ENCODE data around the gene PLCE1. TPM values are rescaled to one million over a fixed set of nuclear protein-coding genes. Genes with fewer than 3 reads are reported as not detected.

Gene PLCE1
- polyA plus RNA-seq, 1 donor = 27.4 TPM

DNA sequence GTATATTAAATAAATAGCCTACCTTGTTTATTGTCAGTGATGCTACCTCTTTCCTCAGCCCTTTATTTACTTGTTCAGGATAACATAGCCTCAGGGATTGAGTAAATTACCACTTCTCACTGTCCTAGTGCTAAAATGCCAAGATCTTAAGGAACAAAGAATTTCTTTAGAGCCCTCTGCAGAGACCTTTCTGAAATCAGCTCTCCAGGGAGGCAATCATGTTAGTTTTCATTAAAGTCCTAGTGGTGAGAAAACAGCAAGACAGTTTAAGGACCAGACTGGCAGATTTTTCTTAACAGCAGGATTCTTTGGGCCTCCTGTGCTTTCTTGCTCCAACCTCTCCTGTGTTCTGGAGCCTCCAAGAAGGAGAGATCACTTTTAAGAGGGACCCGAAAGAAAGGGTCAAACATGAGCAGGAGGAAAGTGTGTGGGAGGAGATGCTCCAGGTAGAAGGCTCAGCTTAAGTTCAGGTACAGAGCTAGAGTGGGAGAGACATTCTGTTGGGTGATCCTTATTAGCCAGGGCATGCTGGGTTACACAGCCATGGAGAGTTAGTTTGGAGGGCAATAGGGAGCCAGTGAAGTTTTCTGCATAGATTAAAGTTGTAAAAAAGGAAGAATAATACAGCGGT is 1.2 kb upstream of the PLCE1 start:
- no peaks in the 10 kb centered on the region for H3K9me3 ChIP-seq (ENCODE audit: control insufficient read depth, low read depth, low read length)
- no peaks in the 10 kb centered on the region for H3K36me3 ChIP-seq (ENCODE audit: control insufficient read depth, insufficient read depth, low read length)
- H3K27ac ChIP-seq (ENCODE audit: low read length) = peak overlapping the region; percentile 60
- peaks cover 30% of the 10 kb centered on the region for H3K4me1 ChIP-seq (ENCODE audit: control insufficient read depth, insufficient read depth, low read length)
- peak in 1 of 2 donors; percentile 29 for DNase-seq
- WGBS (ENCODE audit: insufficient coverage, low lambda C conversion rate) = 75% methylated on average over 1 of the region's 2 CpGs
- no peaks in the 10 kb centered on the region for H3K27me3 ChIP-seq (ENCODE audit: control insufficient read depth, insufficient read depth, low read length)
- no peak overlapping the region for H3K4me3 ChIP-seq (ENCODE audit: low read length)

DNA sequence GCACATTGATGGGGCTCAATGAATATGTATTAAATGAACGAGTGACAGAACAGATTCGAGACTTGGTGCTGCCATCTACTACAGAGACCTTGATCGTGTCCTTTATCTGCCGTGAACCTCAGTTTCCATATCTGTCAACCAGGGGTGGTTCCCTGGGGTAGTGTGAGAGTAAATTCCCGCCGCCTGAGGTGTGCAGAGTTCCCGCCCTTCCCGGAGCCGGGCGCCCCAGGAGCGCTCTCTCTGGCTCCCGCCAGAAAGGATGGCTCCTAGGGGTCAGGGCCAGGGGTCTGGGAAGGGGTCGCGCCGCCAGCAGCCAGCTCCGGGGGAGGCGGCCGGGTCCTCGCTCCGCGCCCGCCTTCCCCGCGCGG is 333 bp upstream of the PLCE1 start:
- peak overlapping the region; percentile 30 for H3K27ac ChIP-seq (ENCODE audit: low read length)
- H3K4me3 ChIP-seq (ENCODE audit: low read length) = peak overlapping the region; percentile 56
- no peaks in the 10 kb centered on the region for H3K9me3 ChIP-seq (ENCODE audit: control insufficient read depth, low read depth, low read length)
- H3K4me1 ChIP-seq (ENCODE audit: control insufficient read depth, insufficient read depth, low read length) = peaks cover 30% of the 10 kb centered on the region
- DNase-seq = no peak
- no peaks in the 10 kb centered on the region for H3K36me3 ChIP-seq (ENCODE audit: control insufficient read depth, insufficient read depth, low read length)
- no CpG with 5 or more reads among the region's 25 CpGs for WGBS (ENCODE audit: insufficient coverage, low lambda C conversion rate)
- no peaks in the 10 kb centered on the region for H3K27me3 ChIP-seq (ENCODE audit: control insufficient read depth, insufficient read depth, low read length)

DNA sequence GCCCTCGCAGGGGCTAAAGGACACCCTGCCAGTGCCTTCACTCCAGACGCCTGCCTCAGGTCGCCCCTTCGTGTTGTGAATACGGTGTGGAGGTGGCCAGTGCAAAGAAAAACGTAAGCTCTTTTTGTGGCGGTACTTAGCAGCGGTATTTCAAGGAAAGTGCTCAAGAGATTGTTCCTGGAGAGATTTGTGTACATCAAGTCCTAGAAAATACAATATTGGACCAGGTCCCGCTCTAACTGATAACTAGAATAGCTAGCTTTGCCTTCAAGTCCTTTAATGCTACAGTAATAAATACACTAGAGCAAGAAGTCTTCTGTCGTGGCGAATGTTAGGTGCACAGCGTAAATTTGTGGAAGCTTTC is 689 bp downstream of the PLCE1 start:
- H3K4me1 ChIP-seq (ENCODE audit: control insufficient read depth, insufficient read depth, low read length) = peaks cover 30% of the 10 kb centered on the region
- no peak for DNase-seq
- H3K9me3 ChIP-seq (ENCODE audit: control insufficient read depth, low read depth, low read length) = no peaks in the 10 kb centered on the region
- 0% methylated on average over 1 of the region's 12 CpGs for WGBS (ENCODE audit: insufficient coverage, low lambda C conversion rate)
- H3K27me3 ChIP-seq (ENCODE audit: control insufficient read depth, insufficient read depth, low read length) = no peaks in the 10 kb centered on the region
- H3K27ac ChIP-seq (ENCODE audit: low read length) = peak overlapping the region; percentile 80
- peak overlapping the region; percentile 84 for H3K4me3 ChIP-seq (ENCODE audit: low read length)
- H3K36me3 ChIP-seq (ENCODE audit: control insufficient read depth, insufficient read depth, low read length) = no peaks in the 10 kb centered on the region

DNA sequence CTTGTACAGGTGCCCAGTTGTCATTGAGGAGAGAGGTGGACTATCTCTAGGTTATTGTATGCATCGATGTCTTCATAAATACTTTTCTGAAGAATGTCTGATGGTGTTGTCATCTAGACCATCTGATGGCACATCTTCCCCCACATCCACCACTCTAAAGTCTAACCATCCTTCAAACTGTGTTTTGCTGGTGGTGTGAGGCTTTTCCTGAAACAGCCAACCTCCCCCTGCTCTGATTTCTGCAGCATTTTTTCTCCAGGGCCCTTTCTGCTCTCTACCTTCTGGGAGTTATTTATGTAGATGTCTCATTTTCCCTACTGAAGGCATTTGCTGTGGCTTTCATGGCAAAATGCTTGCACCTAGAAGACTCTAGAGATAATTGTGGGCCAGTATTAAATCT is 1.5 kb downstream of the PLCE1 start:
- no CpG with 5 or more reads among the region's 1 CpG for WGBS (ENCODE audit: insufficient coverage, low lambda C conversion rate)
- no peaks in the 10 kb centered on the region for H3K36me3 ChIP-seq (ENCODE audit: control insufficient read depth, insufficient read depth, low read length)
- H3K9me3 ChIP-seq (ENCODE audit: control insufficient read depth, low read depth, low read length) = no peaks in the 10 kb centered on the region
- peak overlapping the region; percentile 84 for H3K4me3 ChIP-seq (ENCODE audit: low read length)
- no peak for DNase-seq
- peaks cover 35% of the 10 kb centered on the region for H3K4me1 ChIP-seq (ENCODE audit: control insufficient read depth, insufficient read depth, low read length)
- H3K27ac ChIP-seq (ENCODE audit: low read length) = no peak overlapping the region
- no peaks in the 10 kb centered on the region for H3K27me3 ChIP-seq (ENCODE audit: control insufficient read depth, insufficient read depth, low read length)

DNA sequence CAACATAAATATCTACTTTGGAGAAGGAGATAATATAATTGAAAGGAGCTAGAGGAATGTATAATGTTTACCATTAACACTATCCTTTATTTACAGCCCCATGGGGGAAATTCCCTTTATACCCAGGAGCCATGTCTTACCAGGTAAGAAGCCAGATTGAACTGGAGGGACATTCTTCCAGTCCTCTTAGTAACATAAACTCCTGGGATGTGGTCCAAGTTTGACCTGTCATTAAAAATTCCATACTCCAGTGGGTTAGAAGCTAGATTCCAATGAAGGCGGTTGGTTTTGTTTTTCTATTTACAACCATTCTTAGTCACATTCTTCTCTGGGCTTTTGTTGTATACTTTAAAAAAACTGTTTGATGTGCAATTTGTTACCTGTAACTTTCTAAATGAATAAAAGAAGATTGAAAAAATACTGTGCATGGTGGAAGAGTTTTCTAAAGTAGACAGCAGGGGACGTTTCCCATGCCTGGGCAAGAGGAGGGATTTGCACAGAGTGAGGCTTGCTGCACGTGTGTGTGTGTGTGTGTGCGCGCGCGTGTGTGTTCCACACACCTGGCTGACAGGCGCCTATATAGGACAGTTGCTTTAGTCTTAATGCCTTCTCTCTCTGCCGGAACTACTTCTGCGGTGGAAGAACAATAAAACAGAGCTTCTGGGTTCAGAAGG is 2.0 kb downstream of the PLCE1 start:
- no peak for DNase-seq
- Histone ChIP-seq H3K9me3 (ENCODE audit: control insufficient read depth, low read depth, low read length) (no peaks in the 10 kb centered on the region), H3K4me1 (ENCODE audit: control insufficient read depth, insufficient read depth, low read length) (peaks cover 38% of the 10 kb centered on the region), H3K4me3 (ENCODE audit: low read length) (peak overlapping the region; percentile 84), H3K27me3 (ENCODE audit: control insufficient read depth, insufficient read depth, low read length) (no peaks in the 10 kb centered on the region), H3K36me3 (ENCODE audit: control insufficient read depth, insufficient read depth, low read length) (no peaks in the 10 kb centered on the region), H3K27ac (ENCODE audit: low read length) (no peak overlapping the region)
- WGBS (ENCODE audit: insufficient coverage, low lambda C conversion rate) = 100% methylated on average over 2 of the region's 10 CpGs

DNA sequence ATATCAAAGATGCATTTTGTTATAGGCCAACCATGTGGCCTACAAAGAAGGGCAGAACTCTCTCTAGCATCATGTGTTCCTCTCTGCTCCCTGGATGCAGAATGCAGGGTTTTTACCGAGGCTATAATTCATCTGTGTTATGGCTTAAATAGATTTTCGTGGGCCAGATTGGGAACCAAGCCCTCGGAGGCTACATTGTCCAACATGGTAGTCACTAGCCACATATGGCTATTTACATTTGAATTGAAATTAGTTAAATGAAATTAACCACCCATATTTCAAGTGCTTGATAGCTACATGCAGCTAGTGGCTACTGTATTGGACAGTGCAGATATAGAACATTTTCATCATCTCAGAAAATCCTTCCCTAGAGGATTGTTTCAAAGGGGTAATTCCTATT is 2.8 kb downstream of the PLCE1 start:
- no peaks in the 10 kb centered on the region for H3K36me3 ChIP-seq (ENCODE audit: control insufficient read depth, insufficient read depth, low read length)
- H3K4me3 ChIP-seq (ENCODE audit: low read length) = no peak overlapping the region
- H3K27ac ChIP-seq (ENCODE audit: low read length) = no peak overlapping the region
- peaks cover 37% of the 10 kb centered on the region for H3K4me1 ChIP-seq (ENCODE audit: control insufficient read depth, insufficient read depth, low read length)
- WGBS (ENCODE audit: insufficient coverage, low lambda C conversion rate) = no CpG with 5 or more reads among the region's 3 CpGs
- no peaks in the 10 kb centered on the region for H3K9me3 ChIP-seq (ENCODE audit: control insufficient read depth, low read depth, low read length)
- no peak for DNase-seq
- no peaks in the 10 kb centered on the region for H3K27me3 ChIP-seq (ENCODE audit: control insufficient read depth, insufficient read depth, low read length)

DNA sequence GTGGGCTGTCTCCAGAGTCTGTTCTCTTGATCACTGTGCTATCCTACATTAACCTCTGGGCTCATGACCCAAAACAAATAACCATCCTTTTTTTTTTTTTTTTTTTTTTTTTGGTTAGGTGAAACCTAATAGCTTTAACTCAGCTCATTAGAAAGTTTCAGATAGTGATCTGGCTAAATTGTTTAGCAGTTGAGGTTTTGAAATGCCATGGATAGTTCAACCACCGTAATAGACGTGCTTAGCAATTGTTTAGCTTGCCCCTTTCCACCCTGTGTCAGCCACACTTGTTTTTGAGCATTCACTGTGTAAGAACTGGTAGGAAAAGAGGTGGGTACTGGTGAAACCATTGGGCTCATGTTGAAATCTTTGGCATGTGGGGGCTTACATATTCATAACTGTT is 3.8 kb downstream of the PLCE1 start:
- Histone ChIP-seq H3K27ac (ENCODE audit: low read length) (no peak overlapping the region), H3K27me3 (ENCODE audit: control insufficient read depth, insufficient read depth, low read length) (no peaks in the 10 kb centered on the region), H3K9me3 (ENCODE audit: control insufficient read depth, low read depth, low read length) (no peaks in the 10 kb centered on the region), H3K4me3 (ENCODE audit: low read length) (no peak overlapping the region), H3K36me3 (ENCODE audit: control insufficient read depth, insufficient read depth, low read length) (no peaks in the 10 kb centered on the region), H3K4me1 (ENCODE audit: control insufficient read depth, insufficient read depth, low read length) (peaks cover 32% of the 10 kb centered on the region)
- no CpG with 5 or more reads among the region's 2 CpGs for WGBS (ENCODE audit: insufficient coverage, low lambda C conversion rate)
- no peak for DNase-seq

DNA sequence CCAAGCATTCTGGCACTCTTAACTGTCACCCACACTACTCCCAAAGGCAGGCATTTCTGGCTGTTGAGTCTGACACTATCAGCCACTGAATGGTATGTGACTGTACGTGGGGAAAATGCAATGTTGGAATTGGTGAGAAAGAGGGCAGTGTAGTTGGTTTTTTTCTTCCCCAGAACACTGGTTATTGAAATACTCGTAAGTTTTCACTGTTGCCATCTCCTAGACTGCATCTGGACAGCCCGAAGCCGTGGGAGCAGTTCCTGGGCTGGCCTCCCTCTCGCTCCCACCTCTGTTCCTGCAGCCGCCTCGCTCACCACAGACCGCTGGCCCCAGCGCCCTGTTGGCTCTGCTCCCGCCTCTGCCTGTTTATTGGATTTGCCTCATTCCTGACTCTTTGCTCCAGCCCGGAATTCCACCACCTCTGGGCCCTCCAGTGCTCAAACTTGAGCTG is 5.7 kb downstream of the PLCE1 start:
- WGBS (ENCODE audit: insufficient coverage, low lambda C conversion rate) = no CpG with 5 or more reads among the region's 11 CpGs
- Histone ChIP-seq H3K9me3 (ENCODE audit: control insufficient read depth, low read depth, low read length) (no peaks in the 10 kb centered on the region), H3K27me3 (ENCODE audit: control insufficient read depth, insufficient read depth, low read length) (no peaks in the 10 kb centered on the region), H3K36me3 (ENCODE audit: control insufficient read depth, insufficient read depth, low read length) (no peaks in the 10 kb centered on the region), H3K4me3 (ENCODE audit: low read length) (no peak overlapping the region), H3K27ac (ENCODE audit: low read length) (peak overlapping the region; percentile 1), H3K4me1 (ENCODE audit: control insufficient read depth, insufficient read depth, low read length) (peaks cover 22% of the 10 kb centered on the region)
- peak in 1 of 2 donors; percentile 17 for DNase-seq

DNA sequence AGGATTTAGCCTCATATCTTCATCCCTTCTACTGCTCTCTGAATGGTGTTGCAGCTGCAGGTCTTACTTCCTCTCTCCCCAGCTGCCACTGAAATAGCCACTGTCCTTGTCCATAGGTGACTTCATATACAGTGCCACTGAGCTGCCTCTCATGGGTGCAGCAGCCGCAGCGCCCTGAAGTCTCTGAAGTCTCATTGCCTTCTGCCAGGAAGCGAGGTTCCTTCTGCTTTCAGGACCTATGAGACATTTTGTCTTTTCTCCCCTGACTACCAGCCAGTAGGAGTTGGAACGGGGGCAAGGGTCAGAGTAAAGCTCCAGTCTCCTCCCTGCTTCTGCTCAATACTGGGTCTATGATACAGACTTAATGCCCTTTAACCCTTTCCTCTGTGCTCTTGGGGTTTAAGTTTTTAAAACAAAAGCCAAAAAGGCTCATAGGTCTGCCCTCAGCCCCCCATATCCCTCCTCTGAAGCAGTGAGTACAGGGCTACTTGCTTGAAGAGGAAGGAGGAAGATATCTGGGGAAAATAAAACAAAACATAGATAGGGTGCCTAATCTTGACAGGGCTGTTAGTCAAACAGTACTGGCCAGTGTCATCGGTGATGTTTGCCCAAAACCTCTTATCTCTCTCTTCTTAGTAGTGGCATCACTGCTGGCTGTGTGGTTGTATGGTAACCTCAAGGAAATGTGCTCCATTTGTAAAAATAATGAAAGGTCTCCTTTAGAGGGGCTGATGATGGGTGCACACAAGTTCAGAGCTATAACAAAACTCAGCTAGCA is 7.1 kb downstream of the PLCE1 start:
- peak overlapping the region; percentile 65 for H3K27ac ChIP-seq (ENCODE audit: low read length)
- H3K9me3 ChIP-seq (ENCODE audit: control insufficient read depth, low read depth, low read length) = no peaks in the 10 kb centered on the region
- H3K36me3 ChIP-seq (ENCODE audit: control insufficient read depth, insufficient read depth, low read length) = no peaks in the 10 kb centered on the region
- no peaks in the 10 kb centered on the region for H3K27me3 ChIP-seq (ENCODE audit: control insufficient read depth, insufficient read depth, low read length)
- H3K4me3 ChIP-seq (ENCODE audit: low read length) = no peak overlapping the region
- peaks cover 25% of the 10 kb centered on the region for H3K4me1 ChIP-seq (ENCODE audit: control insufficient read depth, insufficient read depth, low read length)
- no CpG with 5 or more reads among the region's 5 CpGs for WGBS (ENCODE audit: insufficient coverage, low lambda C conversion rate)
- peak in 1 of 2 donors; percentile 65 for DNase-seq

DNA sequence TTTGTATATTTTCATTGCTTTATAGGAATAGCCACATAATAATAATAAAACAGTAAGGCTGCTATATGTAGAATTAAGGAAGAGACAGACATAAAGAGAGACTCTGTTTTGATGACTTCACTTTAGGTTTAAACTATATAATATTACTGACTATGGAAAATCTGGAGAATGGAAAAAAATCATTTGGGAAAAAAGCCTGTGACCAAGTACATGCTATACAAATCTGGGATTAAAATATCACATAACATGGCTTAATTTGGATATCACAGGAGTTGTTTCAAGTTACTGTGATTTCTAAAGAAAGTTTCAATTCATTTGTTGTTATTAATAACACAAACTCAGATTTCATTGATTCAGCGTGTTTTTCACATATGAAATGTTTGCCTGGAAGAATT is 7.7 kb downstream of the PLCE1 start:
- no peak overlapping the region for H3K4me3 ChIP-seq (ENCODE audit: low read length)
- H3K36me3 ChIP-seq (ENCODE audit: control insufficient read depth, insufficient read depth, low read length) = no peaks in the 10 kb centered on the region
- peak overlapping the region; percentile 65 for H3K27ac ChIP-seq (ENCODE audit: low read length)
- DNase-seq = no peak
- H3K4me1 ChIP-seq (ENCODE audit: control insufficient read depth, insufficient read depth, low read length) = peaks cover 31% of the 10 kb centered on the region
- H3K9me3 ChIP-seq (ENCODE audit: control insufficient read depth, low read depth, low read length) = no peaks in the 10 kb centered on the region
- H3K27me3 ChIP-seq (ENCODE audit: control insufficient read depth, insufficient read depth, low read length) = no peaks in the 10 kb centered on the region
- WGBS (ENCODE audit: insufficient coverage, low lambda C conversion rate) = no CpG with 5 or more reads among the region's 1 CpG

Measured in large intestine (tissue), 3 donors.